ENCODE data around the gene PRKCA. TPM values are rescaled to one million over a fixed set of nuclear protein-coding genes. Genes with fewer than 3 reads are reported as not detected.
A peak's percentile ranks its signal among the peaks of the same experiment; 100 is the strongest.

Gene PRKCA
- total and polyA plus RNA-seq, 4 experiments from 2014 or later: 1.1 to 107 (median 56.1) TPM

GRCh38 chr17:66585472-66585871 lies 283.1 kb downstream of the PRKCA start:
- Mint-ChIP-seq H3K4me1 (peaks cover 32 to 58% (median 43%) of the 10 kb centered on the region in 4 donors), H3K27ac (peak overlapping the region in 1 of 7 donors; percentile 29), H3K36me3 (peaks cover 4 to 27% of the 10 kb centered on the region in 2 donors), H3K9me3 (peaks cover 0 to 9% (median 0%) of the 10 kb centered on the region in 8 donors), H3K4me3 (no peak overlapping the region), H3K27me3 (no peaks in the 10 kb centered on the region)
- intact Hi-C loops (cut with micrococcal nuclease): no loop called here
- peaks cover 5% of the 10 kb centered on the region for H3K4me1 ChIP-seq (ENCODE audit: insufficient read depth, low read length)
- H3K9me3 ChIP-seq (ENCODE audit: control insufficient read depth in 1 of 2, low read length in 2 of 2): no peaks in the 10 kb centered on the region
- no peak overlapping the region for H3K4me3 ChIP-seq (ENCODE audit: low read length in 2 of 2)
- POLR2A ChIA-PET (ENCODE audit: partially characterized antibody): no interaction called here
- DNase-seq: no peak
- H3K27ac ChIP-seq (ENCODE audit: low read depth, low read length): no peak overlapping the region
- H3K27me3 ChIP-seq (ENCODE audit: insufficient read depth, low read length): no peaks in the 10 kb centered on the region
- CTCF ChIA-PET (ENCODE audit: partially characterized antibody): interaction anchor here (1.3 kb wide), 1 partner anchor 18 kb away, joined by 6 read pairs; no protein-coding TSS in a partner anchor
- H3K36me3 ChIP-seq (ENCODE audit: insufficient read depth, low read length): no peaks in the 10 kb centered on the region

GRCh38 chr17:66589892-66590291 lies 287.5 kb downstream of the PRKCA start:
- H3K27me3 ChIP-seq (ENCODE audit: insufficient read depth, low read length): no peaks in the 10 kb centered on the region
- peaks cover 5% of the 10 kb centered on the region for H3K4me1 ChIP-seq (ENCODE audit: insufficient read depth, low read length)
- POLR2A ChIA-PET (ENCODE audit: partially characterized antibody): no interaction called here
- Mint-ChIP-seq H3K27me3 (no peaks in the 10 kb centered on the region), H3K36me3 (peaks cover 17 to 18% of the 10 kb centered on the region in 2 donors), H3K4me3 (no peak overlapping the region), H3K4me1 (peaks cover 26 to 41% (median 34%) of the 10 kb centered on the region in 4 donors), H3K9me3 (peaks cover 0 to 5% (median 0%) of the 10 kb centered on the region in 8 donors), H3K27ac (no peak overlapping the region)
- CTCF ChIA-PET (ENCODE audit: partially characterized antibody): no interaction called here
- no peaks in the 10 kb centered on the region for H3K9me3 ChIP-seq (ENCODE audit: control insufficient read depth in 1 of 2, low read length in 2 of 2)
- DNase-seq: no peak
- intact Hi-C loops (cut with micrococcal nuclease): no loop called here
- H3K27ac ChIP-seq (ENCODE audit: low read depth, low read length): no peak overlapping the region
- no peak overlapping the region for H3K4me3 ChIP-seq (ENCODE audit: low read length in 2 of 2)
- no peaks in the 10 kb centered on the region for H3K36me3 ChIP-seq (ENCODE audit: insufficient read depth, low read length)

GRCh38 chr17:66593116-66593515 lies 290.7 kb downstream of the PRKCA start:
- H3K27me3 Mint-ChIP-seq: no peaks in the 10 kb centered on the region
- H3K9me3 Mint-ChIP-seq: peaks cover 0 to 6% (median 1%) of the 10 kb centered on the region in 8 donors
- intact Hi-C loops (cut with micrococcal nuclease): no loop called here
- H3K27ac Mint-ChIP-seq: peak overlapping the region in 2 of 7 donors; percentile 32
- H3K9me3 ChIP-seq (ENCODE audit: control insufficient read depth in 1 of 2, low read length in 2 of 2): no peaks in the 10 kb centered on the region
- no peak overlapping the region for H3K4me3 Mint-ChIP-seq
- H3K4me1 Mint-ChIP-seq: peaks cover 11 to 13% (median 12%) of the 10 kb centered on the region in 4 donors
- H3K36me3 Mint-ChIP-seq: peaks cover 24 to 26% of the 10 kb centered on the region in 2 donors
- ChIA-PET CTCF (ENCODE audit: partially characterized antibody) (no interaction called here), POLR2A (ENCODE audit: partially characterized antibody) (no interaction called here)
- no peaks in the 10 kb centered on the region for H3K36me3 ChIP-seq (ENCODE audit: insufficient read depth, low read length)
- DNase-seq: no peak
- H3K4me3 ChIP-seq (ENCODE audit: low read length in 2 of 2): no peak overlapping the region
- peaks cover 2% of the 10 kb centered on the region for H3K4me1 ChIP-seq (ENCODE audit: insufficient read depth, low read length)
- H3K27me3 ChIP-seq (ENCODE audit: insufficient read depth, low read length): no peaks in the 10 kb centered on the region
- H3K27ac ChIP-seq (ENCODE audit: low read depth, low read length): no peak overlapping the region

- no peaks in the 10 kb centered on the region for H3K27me3 ChIP-seq (ENCODE audit: insufficient read depth, low read length)
- intact Hi-C loops (cut with micrococcal nuclease): no loop called here
- H3K36me3 ChIP-seq (ENCODE audit: insufficient read depth, low read length): no peaks in the 10 kb centered on the region
- DNase-seq: no peak
- no peaks in the 10 kb centered on the region for H3K4me1 ChIP-seq (ENCODE audit: insufficient read depth, low read length)
- peaks cover 0 to 4% (median 1%) of the 10 kb centered on the region in 8 donors for H3K9me3 Mint-ChIP-seq
- H3K9me3 ChIP-seq (ENCODE audit: control insufficient read depth in 1 of 2, low read length in 2 of 2): no peaks in the 10 kb centered on the region
- H3K4me3 ChIP-seq (ENCODE audit: low read length in 2 of 2): no peak overlapping the region
- CTCF ChIA-PET (ENCODE audit: partially characterized antibody): no interaction called here
- peaks cover 2 to 5% (median 4%) of the 10 kb centered on the region in 4 donors for H3K4me1 Mint-ChIP-seq
- H3K36me3 Mint-ChIP-seq: peaks cover 24 to 26% of the 10 kb centered on the region in 2 donors
- H3K27ac Mint-ChIP-seq: no peak overlapping the region
- no peak overlapping the region for H3K4me3 Mint-ChIP-seq
- no peak overlapping the region for H3K27ac ChIP-seq (ENCODE audit: low read depth, low read length)
- POLR2A ChIA-PET (ENCODE audit: partially characterized antibody): no interaction called here
- H3K27me3 Mint-ChIP-seq: no peaks in the 10 kb centered on the region
These were observed 293.5 kb downstream of the PRKCA start for GRCh38 chr17:66595893-66596292.

- Histone ChIP-seq H3K36me3 (ENCODE audit: insufficient read depth, low read length) (no peaks in the 10 kb centered on the region), H3K27ac (ENCODE audit: low read depth, low read length) (no peak overlapping the region), H3K4me3 (ENCODE audit: low read length in 2 of 2) (no peak overlapping the region), H3K4me1 (ENCODE audit: insufficient read depth, low read length) (peaks cover 4% of the 10 kb centered on the region), H3K9me3 (ENCODE audit: control insufficient read depth in 1 of 2, low read length in 2 of 2) (no peaks in the 10 kb centered on the region), H3K27me3 (ENCODE audit: insufficient read depth, low read length) (no peaks in the 10 kb centered on the region)
- intact Hi-C loops (cut with micrococcal nuclease): no loop called here
- Mint-ChIP-seq H3K27ac (no peak overlapping the region), H3K27me3 (no peaks in the 10 kb centered on the region), H3K36me3 (peaks cover under 1 to 14% of the 10 kb centered on the region in 2 donors), H3K4me3 (no peak overlapping the region), H3K9me3 (peaks cover 0 to 4% (median 0%) of the 10 kb centered on the region in 8 donors), H3K4me1 (peaks cover 5 to 28% (median 13%) of the 10 kb centered on the region in 4 donors)
- ChIA-PET POLR2A (ENCODE audit: partially characterized antibody) (no interaction called here), CTCF (ENCODE audit: partially characterized antibody) (no interaction called here)
- DNase-seq: no peak
These were observed 300.4 kb downstream of the PRKCA start for GRCh38 chr17:66602659-66603384.

- H3K4me1 Mint-ChIP-seq: peaks cover 8 to 30% (median 13%) of the 10 kb centered on the region in 4 donors
- H3K27me3 Mint-ChIP-seq: no peaks in the 10 kb centered on the region
- ChIA-PET POLR2A (ENCODE audit: partially characterized antibody) (no interaction called here), CTCF (ENCODE audit: partially characterized antibody) (no interaction called here)
- Histone ChIP-seq H3K36me3 (ENCODE audit: insufficient read depth, low read length) (no peaks in the 10 kb centered on the region), H3K4me3 (ENCODE audit: low read length in 2 of 2) (no peak overlapping the region), H3K27me3 (ENCODE audit: insufficient read depth, low read length) (no peaks in the 10 kb centered on the region), H3K4me1 (ENCODE audit: insufficient read depth, low read length) (peaks cover 4% of the 10 kb centered on the region), H3K27ac (ENCODE audit: low read depth, low read length) (no peak overlapping the region), H3K9me3 (ENCODE audit: control insufficient read depth in 1 of 2, low read length in 2 of 2) (no peaks in the 10 kb centered on the region)
- H3K27ac Mint-ChIP-seq: no peak overlapping the region
- peaks cover 0 to 15% (median 10%) of the 10 kb centered on the region in 8 donors for H3K9me3 Mint-ChIP-seq
- no peak overlapping the region for H3K4me3 Mint-ChIP-seq
- peaks cover 16 to 26% of the 10 kb centered on the region in 2 donors for H3K36me3 Mint-ChIP-seq
- intact Hi-C loops (cut with micrococcal nuclease): no loop called here
- DNase-seq: no peak
These were observed 302.0 kb downstream of the PRKCA start for GRCh38 chr17:66604376-66604775.

- CTCF ChIA-PET (ENCODE audit: partially characterized antibody): interaction anchor here (1.2 kb wide), 1 partner anchor 30 kb away, joined by 3 read pairs; no protein-coding TSS in a partner anchor
- H3K9me3 ChIP-seq (ENCODE audit: control insufficient read depth in 1 of 2, low read length in 2 of 2): peaks cover 0 to 9% of the 10 kb centered on the region in 2 donors
These were observed 303.1 kb downstream of the PRKCA start for GRCh38 chr17:66605541-66605940.

More at GRCh38 chr17:66605541-66605940, 303.1 kb downstream of the PRKCA start:
- no peaks in the 10 kb centered on the region for H3K27me3 ChIP-seq (ENCODE audit: insufficient read depth, low read length)
- no peak for DNase-seq
- H3K36me3 ChIP-seq (ENCODE audit: insufficient read depth, low read length): no peaks in the 10 kb centered on the region
- Mint-ChIP-seq H3K27ac (peak overlapping the region in 1 of 7 donors; percentile 53), H3K4me3 (no peak overlapping the region), H3K4me1 (peaks cover 9 to 31% (median 13%) of the 10 kb centered on the region in 4 donors), H3K27me3 (no peaks in the 10 kb centered on the region), H3K9me3 (peaks cover 0 to 26% (median 21%) of the 10 kb centered on the region in 8 donors), H3K36me3 (peaks cover 25 to 27% of the 10 kb centered on the region in 2 donors)
- POLR2A ChIA-PET (ENCODE audit: partially characterized antibody): no interaction called here
- H3K4me3 ChIP-seq (ENCODE audit: low read length in 2 of 2): no peak overlapping the region
- peaks cover 4% of the 10 kb centered on the region for H3K4me1 ChIP-seq (ENCODE audit: insufficient read depth, low read length)
- intact Hi-C loops (cut with micrococcal nuclease): no loop called here
- no peak overlapping the region for H3K27ac ChIP-seq (ENCODE audit: low read depth, low read length)

Data from CD4-positive, alpha-beta memory T cell (primary cell).